Activated CD4-positive, alpha-beta T cell treated with anti-CD3 and anti-CD28 coated beads for 48 hours (primary cell): ENCODE results near the gene STARD4.

ENCODE experiments used
- DNase-seq: peaks from one replicate; pipeline ENCODE4 v3.0.0-alpha.2; 2020

STARD4 gene

DNA sequence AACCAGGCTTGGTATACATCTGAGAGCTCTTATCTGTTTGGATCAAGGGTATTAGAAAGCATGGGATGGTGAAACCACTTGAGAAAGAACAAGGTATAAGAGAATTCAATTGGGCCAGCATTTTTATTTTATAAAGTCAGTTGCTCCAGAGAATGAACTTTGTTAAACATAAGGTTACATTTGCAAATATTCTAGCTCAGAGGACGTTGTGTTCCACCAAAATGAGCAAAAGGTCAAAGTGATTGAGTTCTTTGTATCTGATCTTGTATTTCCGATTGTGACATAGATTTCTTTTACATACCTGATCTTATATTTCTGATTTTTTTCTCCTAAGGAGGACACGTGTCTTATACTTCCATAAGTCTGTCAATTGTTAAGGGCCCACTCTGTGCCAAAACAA is 8.6 kb upstream of the STARD4 start:
- no peak for DNase-seq

DNA sequence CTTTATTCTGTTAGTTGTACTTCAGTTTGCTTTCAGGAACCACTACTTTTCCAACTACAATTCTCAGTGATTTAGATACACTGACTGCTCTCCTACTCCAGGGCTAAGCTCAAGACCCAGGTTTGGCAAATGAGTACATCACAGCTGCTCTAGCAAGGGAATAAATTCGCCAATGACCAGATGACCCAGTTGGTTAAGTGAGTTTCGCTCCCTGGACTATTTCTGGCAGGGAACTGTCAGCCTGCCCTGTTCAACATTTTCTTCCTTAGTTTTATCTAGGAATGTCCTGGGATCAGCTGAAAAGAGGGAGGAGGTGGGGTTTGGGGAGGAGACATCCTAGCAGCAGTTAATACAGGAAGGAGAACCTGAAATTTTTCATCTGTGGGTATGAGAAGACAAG is 6.4 kb upstream of the STARD4 start:
- no peak for DNase-seq

DNA sequence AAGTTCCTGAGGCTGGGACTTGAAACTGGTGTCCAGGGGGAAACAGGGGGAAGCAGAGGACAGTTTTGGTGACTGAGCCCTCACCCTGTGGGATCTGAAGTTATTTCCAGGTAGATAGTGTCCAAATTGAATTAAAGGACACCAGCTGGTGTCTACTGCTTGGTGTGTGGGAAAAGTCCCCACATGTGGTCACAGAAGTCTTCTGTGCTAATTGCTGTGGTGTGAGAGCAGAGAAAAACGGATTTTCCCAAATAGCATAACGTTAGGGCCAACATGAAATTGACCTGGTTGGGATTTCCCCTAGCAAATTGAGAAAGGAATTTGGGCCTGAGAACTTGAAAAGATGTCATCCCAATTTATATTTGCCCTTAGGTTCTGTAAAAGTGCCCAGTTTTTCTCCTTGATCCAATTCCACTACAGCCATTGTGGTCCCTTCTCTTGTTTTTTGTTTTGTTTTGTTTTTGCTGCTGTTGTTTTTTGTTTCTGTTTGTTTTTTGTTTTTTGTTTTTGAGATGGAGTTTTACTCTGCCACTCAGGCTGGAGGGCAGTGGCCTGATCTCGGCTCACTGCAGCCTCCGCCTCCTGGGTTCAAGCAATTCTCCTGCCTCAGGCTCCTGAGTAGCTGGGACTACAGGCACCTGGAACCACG is 5.6 kb upstream of the STARD4 start:
- no peak for DNase-seq

DNA sequence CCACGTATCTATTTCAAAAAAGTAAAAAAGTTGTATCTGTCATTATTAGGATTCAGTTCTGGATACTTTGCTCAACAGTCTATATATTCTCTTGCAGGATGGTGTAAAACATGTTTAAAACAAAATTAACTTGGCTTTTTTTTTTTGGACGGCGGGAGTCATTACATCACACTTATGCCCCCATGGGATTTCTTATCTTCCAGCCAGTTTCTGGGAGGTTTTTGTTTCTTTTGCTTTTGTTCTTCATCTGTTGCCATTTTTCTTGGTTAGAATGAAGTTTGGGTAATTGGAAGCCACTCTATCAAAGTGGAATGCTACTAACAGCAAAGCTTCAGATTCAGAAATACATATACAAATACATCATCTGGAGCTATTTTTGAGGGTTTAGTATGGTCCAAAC is 1.8 kb upstream of the STARD4 start:
- DNase-seq: no peak

DNA sequence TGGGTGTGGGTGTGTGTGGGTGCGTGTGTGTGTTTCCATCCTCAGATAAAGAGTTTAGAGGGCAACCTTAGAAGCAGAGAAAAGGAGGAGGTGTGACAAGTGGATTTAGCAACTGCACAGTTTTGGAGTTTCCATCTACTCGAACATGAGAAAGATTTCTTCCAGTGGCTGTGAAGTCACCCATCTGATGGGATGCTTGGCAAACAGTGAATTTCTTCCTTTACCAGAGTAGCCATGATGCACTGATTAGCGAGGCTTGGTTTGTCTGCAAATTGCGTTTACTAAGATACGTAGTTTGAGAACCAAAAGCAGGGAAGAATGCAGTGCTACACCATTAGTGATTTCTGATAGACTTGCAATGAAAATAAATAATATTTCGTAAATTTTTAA is 791 bp upstream of the STARD4 start:
- no peak for DNase-seq

DNA sequence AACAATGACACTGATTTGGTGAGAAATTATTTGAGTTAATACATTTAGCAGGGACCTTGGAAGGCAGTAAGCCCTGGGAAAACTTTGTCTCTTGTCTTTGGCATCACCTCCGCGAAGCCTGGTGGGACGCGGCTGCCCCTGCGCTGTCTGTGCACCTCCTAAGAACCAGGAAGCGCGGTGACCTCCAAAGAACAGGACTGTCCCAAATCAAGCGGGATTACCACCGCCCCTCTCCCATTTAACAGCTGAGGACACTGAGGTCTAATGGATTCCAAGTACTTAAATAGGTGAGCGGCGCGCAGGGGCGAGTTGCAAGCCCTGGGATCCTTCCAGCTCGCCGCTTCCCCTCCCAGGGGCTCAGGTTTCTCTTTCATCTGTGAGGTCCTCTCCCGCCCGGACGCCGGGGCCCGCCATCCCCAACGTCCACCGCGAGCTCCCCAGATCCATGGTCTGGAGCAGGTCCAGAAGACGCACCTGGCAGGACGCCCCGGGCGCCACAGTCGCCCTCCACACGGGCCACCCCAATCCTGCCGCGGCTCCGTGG is 432 bp downstream of the STARD4 start:
- no peak for DNase-seq

DNA sequence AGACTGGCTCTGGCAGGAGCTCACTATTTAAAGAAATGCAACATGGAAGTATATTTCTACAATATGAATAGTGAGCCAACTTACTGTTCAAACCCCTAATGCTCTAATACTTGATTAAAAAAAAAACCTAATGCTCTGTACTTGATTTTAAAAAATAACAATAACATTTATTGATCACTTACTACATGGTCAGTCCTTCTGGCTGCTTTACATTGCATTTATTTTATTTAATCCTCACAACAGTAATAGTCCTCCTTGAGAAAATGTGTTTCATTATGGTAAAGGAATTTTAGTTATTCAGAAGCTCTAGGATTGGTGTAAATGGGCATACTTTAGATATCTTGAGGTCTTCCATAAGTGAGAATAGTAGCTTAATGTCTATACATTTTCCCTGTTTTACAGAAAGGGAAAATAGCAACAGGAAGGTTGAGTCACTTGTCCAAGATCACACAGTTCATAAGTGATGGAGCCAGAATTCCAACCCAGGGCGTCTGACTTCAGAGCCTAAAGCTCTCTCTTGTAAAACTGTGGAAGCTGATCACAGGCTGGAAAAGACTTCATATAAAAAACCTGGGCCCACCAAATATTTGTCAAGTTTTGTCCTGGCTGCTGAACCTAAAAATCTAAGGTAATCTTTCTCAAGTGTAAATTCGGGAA is 1.0 kb downstream of the STARD4 start:
- DNase-seq: no peak

DNA sequence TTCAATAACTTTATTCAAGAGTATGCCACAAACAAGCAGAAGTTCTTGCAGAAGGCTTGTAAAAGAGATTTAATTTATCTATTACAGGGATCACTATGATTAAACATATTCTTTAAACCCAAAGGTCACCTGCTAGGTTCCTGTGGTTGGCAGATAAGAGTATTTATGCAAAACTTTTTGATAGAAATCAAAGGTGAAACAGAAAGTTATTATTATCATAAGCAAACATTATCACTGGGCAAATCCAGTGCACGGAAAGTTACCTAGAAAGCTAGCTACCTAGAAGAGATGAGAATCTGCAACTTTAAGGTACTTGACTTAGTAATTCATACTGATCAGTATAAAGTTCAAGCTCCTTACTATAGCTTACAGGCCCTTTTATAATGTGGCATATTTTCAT is 3.2 kb downstream of the STARD4 start:
- DNase-seq: no peak

DNA sequence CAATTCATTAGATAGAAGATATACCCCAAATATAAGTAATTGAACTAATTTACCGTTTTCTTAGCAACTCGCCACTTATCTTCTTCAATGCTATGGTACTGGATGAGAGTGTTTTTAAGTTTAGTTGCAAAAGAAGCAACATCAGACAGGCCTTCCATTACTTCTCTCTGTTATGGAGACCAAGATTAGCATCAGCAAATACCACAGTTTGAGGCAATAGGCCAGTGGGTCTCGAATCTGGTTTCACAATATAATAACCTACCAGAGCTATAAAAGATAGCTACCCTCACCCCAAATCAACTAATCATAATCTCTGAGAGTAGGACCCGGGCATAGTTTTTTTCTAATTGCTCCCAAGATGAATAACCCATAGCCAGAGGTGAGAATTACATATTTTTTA is 5.1 kb downstream of the STARD4 start:
- no peak for DNase-seq

DNA sequence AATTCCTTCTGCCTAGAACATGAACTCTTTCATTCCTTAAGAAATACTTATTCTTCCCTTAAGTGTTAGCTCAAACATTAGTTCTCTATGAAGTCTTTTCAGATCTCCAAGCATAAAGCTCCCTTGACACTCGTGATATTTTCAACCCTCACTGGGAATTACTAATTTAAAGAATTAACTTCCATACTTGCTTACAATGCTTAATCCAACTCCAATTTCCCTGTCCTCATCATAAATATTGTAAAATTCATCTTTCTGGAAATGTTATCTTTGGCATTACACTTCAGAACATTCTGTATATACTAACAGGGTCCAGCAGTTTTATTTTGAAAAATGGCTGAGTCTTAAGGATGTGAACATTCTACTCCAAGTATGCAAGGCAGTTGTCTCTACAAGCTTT is 7.2 kb downstream of the STARD4 start:
- DNase-seq: no peak

DNA sequence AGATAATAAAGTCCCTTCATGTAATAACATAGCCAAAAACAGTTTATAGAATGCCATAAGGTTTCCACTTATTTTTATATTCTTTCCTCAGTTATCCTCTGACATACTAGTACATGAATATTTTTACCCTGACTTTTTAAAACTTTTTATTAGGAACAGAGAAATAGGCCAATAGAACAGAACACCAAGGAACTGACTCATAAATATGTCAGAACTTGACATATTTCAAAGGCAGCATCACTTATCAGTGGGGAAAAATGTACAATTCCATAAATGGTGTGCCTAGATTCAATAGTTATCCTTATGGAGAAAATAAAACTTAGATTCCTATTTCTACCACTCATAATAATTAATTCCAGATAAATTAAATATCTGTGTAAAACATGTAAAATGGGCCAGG is 9.4 kb downstream of the STARD4 start:
- DNase-seq: no peak

DNA sequence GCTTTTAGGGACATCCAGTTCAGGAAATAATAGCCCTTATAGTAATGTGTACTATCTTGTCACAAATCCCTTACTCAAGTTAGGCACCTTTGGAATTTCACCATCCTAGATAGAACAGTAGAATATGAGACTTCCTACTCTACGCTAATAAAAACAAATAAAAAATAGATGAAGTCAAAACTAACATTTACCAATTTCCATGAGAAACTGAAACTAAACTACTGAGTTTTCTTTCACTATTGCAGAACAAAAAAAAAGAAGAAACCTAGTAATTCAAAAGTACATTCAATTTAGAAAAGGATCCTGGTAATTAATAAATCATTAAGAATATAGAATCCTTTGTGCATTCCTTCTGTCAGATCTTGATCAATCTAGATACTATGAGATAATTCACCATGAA is 14.0 kb downstream of the STARD4 start:
- DNase-seq: no peak

DNA sequence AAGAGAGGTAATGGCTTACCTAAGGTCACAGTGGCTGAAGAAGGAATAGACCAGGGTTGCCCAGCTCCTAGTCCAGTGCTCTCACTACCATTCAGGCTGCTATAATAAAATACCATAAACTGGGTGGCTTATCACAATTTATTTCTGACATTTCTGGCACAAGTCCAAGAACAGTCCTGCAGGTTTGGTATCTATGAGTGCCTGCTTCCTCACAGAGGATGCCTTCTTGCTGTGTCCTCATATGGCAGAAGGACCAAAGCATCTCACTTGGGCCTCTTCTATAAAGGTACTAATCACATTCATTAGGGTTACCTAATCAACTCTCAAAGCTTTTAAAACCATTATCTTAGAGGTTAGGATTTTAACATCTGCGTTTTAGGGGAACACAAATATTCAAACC is 17.2 kb downstream of the STARD4 start:
- DNase-seq: no peak

DNA sequence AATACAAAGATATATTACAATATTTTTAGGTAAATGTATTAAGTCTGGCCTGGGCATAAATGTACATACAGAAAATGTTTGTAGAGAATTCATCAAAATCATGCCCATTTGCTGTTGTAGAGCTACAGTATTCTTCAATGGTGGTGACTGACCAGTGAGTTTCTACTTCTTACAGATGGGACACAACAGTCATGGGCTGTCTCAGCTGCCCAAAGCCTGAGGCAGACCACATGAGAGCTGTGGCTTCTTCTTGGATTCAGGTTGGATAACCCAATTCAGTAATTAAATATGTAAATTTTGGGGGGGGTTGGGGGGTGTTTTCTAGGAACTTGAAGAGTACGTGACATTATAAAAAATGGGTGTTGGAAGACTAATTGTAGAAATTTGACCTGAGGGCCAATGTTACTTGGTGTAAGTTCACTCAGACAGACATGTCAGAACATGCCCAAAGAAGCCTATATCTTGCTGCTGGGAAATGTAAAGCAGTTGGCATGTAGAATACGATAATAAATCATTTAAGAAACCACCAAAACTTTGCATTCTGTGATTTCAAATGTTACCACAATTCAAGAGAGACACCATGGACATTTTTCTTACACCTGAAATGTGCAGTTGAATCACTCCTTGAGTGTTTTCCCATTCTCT is 17.9 kb downstream of the STARD4 start:
- no peak for DNase-seq

DNA sequence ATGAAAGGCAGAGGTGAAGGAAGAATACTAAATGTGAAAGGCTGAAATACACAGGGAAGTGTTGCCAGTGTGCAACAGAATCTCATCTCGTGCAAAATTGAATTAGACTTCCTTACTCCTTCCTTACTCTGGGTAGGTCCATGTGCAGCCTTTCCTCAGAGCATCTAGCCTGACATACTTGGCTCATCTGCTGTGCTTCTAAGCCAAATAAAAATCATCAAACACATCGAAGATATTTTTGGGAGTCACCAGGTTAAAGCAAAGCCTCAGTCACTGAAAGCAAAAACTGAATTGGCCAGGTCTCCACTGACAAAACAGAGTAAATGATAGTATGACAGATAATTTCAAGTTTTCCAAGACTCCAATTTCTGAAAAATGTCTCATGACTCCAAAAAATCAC is 19.3 kb downstream of the STARD4 start:
- no peak for DNase-seq

DNA sequence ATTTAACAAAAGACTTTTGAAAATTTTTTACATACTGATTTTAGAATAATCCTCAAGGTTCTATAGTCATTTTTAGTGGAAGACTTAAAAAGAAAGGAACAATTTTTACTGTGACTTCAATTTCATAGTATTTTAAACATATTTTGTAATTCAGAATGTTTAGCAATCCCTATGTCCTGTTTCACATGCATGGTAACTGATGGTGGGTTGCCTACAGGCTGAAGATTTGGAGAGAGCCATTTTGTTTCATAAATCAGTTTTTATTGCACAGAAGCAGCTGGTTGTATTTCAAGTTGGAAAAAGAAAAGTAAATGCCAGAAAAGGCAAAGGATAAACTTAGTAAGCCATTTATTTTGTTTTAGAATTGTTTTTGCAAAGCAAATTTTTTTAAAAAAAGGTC is 24.0 kb downstream of the STARD4 start:
- no peak for DNase-seq

DNA sequence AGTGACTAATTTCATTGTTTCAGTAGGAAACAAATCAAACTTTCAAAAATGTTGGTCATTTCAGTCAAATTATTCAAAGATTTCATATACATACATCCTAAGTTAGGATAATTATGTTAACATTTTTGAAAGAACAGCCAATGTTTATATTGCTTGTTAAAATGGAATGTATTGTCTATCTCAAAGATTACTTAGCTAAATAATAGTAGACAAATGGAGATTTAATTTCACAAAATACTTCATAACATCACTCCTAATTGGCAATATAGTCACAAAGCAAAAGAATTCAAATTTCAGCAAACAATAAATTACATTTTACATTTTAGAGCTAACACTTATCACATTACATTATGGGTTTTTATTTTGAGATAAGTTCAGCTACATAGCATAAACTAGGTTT is 25.4 kb downstream of the STARD4 start:
- no peak for DNase-seq

DNA sequence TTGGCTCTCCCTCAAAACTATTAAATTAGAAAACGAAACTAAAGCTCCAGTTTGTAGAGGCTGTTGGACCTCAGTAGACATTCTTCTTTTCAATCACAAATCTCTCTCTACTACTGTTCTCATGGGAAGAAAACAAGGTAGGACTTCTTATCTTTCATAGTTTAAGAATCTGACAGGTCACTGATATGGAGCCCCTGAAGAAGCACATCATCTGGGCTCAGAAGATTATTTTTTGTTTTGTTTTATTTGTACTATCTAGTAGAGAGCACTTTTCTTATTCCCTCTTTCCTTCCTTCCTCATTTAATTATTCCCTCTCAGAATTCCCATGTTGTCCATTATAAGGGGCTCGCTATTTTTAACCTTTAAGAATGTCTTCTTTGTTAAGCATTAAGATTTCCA is 26.3 kb downstream of the STARD4 start:
- DNase-seq: no peak

DNA sequence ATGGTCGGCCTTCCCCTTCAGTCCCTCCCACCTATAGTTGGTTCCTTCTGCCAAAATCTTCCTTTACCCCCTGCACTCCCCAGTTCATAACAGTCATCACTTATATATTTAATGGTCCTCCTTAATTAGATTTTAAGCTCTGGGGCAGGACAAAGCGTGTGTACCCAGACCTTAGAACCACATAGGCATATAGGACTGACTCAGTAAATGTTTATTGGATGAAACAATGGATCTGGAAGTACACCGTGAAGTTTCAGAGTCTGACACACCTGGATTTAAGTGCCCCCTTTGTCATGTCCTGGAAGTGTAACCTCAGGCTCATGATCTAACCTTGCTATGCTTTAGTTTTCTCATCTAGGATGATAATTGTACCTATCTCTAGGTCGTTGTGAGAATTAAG is 32.0 kb downstream of the STARD4 start:
- no peak for DNase-seq

DNA sequence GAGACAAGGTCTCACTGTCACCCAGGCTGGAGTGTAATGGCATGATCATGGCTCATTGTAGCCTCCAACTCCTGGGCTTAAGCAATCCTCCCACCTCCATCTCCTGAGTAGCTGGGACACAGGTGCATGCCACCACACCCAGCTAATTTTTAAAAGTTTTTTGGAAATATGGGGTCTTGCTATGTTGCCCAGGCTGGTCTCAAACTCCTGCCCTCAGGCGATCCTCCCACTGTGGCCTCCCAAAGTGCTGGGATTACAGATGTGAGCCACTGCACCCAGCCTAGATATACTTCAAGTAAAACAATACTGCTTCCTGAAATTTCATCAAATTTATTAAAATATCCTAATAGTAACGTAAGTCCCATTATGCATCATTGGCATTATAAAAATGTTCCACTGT is 33.4 kb downstream of the STARD4 start:
- no peak for DNase-seq

DNA sequence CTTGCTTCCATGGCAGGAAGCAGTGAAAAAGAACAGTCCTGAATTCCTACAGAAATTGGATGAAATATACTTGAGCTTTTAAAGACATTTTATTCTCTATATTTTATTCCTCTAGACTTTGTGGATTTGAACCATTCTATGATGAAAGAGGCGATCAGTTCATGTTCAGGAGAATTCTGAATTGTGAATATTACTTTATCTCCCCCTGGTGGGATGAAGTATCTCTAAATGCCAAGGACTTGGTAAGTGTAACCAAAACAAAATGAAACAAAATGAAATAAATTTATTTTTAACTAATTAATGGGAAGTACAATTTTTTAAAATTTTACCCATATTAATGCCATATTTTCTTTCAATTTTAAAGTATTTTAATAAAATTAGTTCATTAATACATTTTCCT is 34.1 kb downstream of the STARD4 start:
- DNase-seq: no peak

DNA sequence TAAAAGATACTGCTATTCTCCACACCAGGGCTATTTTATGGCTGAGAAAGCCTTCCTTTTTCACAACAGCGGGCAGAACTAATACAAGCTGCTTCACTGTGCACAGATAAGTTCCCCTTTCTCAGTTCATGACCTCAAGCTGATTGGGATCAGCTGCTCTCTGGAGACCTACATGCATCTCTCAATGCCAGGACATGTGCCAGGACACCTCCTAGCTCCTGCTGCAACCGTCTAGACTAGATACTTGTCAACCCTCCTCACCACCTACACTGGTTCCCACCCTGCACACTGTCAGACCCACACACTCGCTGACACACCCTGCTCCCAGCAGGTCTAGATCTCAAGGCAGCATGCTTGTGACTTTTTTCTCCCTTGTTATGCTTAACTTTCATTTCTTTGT is 39.8 kb downstream of the STARD4 start:
- DNase-seq: no peak

DNA sequence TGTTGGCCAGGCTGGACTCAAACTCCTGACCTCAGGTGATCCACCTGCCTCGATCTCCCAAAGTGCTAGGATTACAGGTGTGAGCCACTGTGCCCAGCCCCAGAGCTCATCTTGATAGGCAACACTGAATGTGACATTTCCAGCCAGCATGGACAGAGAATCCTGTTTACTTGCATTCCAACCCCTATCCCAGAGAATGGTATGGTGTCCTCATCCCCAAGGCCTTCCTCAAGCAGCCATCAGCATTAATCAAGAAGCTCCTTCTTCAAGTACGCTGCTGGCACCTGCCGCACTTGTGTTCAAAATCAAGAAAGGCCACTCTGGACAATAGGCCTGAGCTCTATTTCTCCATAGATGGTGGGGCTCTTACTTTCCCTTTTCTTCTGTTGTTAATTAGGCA is 40.2 kb downstream of the STARD4 start:
- no peak for DNase-seq

DNA sequence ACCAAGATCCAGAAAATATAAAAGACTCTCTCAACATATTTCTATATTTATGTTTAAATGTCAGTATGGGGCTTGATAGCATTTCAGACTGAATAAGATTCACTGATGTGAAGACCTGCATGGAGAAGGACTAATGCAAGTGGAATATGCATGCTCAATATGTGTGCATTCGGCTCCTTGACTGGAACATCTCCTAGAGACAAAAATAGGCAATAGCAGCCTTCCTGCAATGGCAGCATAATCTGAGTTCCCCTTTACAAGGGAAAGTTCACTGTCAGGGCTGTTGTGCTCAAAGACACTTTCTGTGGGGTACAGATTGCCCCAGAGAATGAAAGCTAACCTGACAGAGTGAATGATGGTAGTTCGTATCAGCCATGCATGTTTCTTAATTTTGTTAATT is 42.4 kb downstream of the STARD4 start:
- no peak for DNase-seq
